HG02763 (cell line): Measurements from ENCODE around the gene CCDC91.

Experiments
- ATAC-seq: cut with Tn5 transposase; IDR thresholded peaks from one replicate; pipeline ENCODE4 v1.9.1; 2021; ENCODE audit warnings: mild to moderate bottlenecking, moderate library complexity; ENCODE audit not compliant: unreplicated experiment

The CCDC91 gene

DNA sequence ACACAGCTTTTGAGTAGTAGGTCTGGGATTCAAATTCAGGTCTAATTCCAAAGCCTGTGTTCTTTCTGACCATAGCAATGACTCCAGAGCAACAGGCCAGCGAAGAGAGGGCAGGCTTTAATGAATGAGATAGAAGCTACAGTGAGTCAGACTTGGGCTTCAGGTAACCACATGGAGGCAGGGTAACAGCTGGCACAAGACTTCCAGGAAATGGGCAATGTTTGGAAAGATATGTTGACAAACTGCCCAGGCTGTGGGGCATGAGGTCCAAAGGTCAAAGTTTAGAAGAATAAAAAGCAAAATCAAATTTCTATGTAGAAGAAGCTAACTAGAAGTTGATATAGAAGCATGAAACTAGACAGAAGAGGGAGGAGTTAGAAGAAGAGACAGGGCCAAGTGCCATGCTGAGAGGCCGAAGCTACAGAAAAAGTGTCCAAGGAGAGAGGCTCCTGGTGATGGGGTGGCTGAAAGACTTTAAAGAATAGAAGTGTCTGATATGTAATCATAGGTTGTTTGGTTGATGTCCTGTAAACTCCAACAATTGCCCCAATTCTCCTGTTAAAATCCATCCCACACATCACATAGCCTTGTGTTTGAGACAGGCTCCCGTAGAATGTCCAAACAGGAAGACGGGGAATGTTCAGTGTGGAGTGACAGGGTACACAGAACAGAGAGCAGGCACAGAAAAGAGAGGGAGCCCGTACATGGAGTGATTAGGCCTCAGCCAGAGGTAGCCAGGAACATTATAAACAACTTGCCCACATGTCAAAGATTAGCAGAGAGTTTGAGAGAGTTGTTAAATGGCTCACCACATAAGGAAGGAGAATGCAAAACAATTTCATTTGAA, 384.7 kb downstream of the CCDC91 start:
- no peak for ATAC-seq

DNA sequence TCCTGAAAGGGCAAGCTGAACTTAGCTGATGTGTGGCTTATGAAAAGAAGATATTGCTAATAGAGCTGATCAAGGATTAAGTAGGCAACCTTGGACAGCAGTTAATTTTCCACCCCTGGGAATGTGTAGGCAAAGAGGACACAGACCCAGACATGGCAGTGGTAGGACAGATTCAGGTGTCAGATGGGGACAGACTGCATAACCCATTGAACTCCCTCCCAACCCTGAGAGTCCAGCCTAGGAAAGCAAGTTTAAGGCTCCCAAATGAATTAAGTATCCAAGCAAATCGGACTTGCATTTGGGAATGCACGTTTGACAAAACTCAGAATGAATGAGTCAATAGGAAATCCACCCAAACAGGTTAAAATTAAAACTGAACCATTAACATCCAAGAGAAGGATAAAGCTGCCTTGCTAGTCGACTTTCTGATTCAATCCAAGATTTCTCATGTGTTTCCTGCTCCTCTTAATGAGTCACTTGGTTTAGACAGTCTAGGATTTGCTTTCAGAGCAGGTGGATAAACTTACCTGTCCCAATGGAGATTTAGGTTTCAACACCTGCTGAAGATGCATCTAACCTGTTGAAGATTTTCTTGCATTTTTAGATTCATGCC, 385.4 kb downstream of the CCDC91 start:
- no peak for ATAC-seq

DNA sequence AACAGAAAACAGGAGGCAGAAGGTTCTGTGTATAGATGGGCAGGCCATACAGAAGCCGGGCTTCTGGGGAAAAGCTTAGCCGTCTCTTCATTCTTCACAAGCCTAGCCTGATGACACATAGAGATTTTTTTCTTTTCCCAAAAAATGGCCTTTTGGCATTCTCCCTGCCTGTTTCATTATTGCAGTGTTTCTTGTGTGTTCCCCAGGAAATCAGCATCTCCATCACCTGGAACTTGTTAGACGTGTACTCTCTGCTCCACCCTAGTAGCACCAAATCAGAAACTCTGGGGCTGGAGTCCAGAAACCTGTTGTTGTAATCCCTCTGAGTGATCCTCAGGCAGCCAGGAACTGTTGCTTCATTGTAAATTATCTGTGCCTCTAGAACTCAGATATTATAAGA, 388.1 kb downstream of the CCDC91 start:
- no peak for ATAC-seq

DNA sequence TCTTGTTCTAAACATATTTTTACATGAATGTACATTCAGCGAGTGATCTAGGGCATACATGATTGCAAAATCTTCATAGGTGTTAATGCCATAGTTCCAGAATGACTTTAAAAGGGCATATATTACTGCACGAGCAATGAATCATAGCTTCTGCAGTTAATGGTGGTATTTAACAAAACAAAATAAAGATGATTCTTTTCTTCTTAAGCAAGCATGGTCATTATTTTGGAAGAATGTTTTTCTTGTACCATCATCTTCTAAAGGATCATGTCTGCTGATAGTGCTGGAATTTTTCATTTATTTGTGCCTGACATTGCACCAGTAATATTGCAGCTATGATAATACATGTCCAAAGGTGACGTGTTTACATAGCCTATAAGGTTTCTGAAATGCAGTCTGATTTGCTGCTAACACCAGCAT, 388.6 kb downstream of the CCDC91 start:
- no peak for ATAC-seq

DNA sequence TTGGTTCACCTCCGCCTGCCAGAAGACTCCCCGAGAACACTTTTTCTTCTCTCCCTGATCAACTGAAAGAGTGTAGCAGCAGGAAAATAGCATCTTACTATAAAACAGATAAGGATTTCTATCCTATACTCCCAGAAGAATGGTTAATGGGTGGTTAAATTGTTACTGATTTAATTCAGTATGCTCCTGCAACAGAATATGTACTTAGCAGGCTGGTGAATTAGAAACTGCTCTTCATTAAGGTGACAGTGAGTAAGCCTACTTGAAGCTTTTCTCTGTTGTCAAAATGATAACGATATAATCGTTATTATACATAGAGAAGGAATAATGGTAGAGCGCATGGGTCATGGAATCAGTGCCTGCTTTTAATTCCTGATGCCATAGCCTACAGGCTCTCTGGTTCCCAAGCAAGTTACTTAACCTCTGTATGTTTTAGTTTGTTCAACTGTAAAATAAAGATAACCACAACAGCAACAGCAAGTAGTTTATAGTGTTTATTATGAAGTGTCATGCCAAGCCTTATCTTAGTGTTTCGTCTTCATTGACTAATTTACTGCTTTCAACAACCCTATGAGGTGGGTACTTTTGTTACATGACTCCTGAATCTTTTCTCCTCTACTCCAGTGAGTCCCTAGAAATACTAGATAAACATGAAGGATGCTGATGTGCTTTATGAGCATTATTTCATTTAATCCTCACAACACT, 392.6 kb downstream of the CCDC91 start:
- ATAC-seq: no peak

DNA sequence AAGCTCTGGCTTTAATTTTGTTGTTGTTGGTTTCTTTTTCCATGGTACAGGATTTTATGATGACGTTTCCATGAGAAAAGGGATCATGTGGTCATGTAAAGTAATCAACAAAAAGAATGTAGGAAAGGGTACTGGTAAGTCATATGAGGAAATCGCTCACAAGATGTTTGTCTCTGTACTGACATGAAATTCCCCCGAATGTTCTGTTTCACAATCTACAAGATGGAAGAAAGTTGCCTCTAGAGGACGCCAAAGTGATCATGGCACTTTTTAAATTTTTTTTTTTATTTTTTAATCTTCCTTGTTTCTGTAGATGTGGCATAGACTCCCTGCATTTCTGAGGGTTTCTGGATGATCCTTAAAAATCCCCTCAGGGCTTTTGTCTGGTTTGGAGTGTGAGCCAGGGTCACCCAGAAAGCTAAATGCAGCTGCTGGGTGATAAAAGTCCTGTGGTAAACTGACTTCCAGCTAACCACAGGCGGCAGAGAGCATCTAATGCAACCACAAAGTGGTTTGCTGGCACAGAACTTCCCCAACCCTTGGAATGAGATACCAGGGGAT, 393.5 kb downstream of the CCDC91 start:
- ATAC-seq: no peak

DNA sequence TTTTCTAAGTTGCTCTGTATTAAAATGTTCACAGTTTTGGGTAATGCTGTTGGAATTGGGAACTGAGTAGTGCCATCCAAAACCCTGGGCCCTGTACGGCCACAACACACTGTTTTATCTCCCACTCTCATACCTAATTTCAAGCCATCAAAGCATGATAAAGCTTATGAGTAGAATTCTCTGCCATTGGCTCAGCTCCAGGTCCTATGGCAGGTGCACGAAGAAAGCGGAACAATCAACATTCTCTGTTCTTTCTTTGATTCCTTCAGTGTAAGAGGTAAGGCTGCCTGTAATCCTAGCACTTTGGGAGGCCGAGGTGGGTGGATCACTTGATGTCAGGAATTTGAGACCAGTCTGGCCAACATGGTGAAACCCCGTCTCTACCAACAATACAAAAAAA, 394.9 kb downstream of the CCDC91 start:
- no peak for ATAC-seq

DNA sequence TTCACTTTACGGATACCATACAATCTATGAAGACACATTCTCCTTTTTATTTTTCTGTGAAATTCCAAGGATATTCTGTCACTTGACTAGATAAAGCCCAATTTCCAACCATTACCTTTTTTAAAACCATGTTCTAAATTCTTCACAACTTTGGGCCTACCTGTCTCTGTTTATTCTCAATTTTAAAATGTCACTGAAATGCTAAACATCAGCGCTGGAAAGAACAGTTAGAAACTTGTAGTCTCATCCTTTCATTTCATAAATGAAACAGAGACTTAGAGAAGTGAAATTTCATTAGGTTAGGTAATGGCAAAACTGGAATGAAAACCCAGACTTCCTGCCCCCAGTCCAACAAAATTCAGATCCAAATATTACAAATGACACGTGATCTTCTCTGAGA, 396.2 kb downstream of the CCDC91 start:
- ATAC-seq: no peak

DNA sequence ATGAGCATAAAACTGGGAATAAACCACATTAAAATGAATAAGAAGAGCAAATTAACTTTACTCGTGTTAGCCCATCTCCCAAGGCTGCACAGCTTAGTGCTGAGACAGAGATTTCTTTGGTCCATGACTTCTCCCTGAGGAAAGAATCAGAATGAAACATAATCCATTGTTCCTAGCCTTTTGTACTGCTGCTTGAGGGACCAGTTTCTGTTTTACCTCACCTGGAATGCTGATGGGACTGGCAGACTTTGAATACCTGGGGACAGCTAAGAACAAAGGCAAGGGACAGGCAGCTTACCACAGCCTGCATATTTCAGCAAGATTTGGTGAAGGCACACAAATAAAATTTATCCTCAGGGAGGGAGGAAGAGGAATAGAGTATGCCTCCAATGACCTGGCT, 401.6 kb downstream of the CCDC91 start:
- no peak for ATAC-seq
